ENCODE measurements around the gene SLC39A11.

The SLC39A11 gene

GRCh38 chr17:73122953-73123605, 30.6 kb upstream of the SLC39A11 start:
- Mint-ChIP-seq H3K9me3 (ENCODE audit: low read depth) (no peaks in the 10 kb centered on the region), H3K27me3 (no peaks in the 10 kb centered on the region), H3K4me1 (ENCODE audit: low read depth) (no peaks in the 10 kb centered on the region), H3K27ac (no peak overlapping the region), H3K36me3 (no peaks in the 10 kb centered on the region), H3K4me3 (no peak overlapping the region)

- Mint-ChIP-seq H3K4me3 (no peak overlapping the region), H3K27me3 (no peaks in the 10 kb centered on the region), H3K27ac (no peak overlapping the region), H3K4me1 (ENCODE audit: low read depth) (no peaks in the 10 kb centered on the region), H3K36me3 (no peaks in the 10 kb centered on the region), H3K9me3 (ENCODE audit: low read depth) (no peaks in the 10 kb centered on the region)
Measured at GRCh38 chr17:73121506-73121905, 29.0 kb upstream of the SLC39A11 start.

- H3K27ac Mint-ChIP-seq = no peak overlapping the region
- no peaks in the 10 kb centered on the region for H3K36me3 Mint-ChIP-seq
- no peaks in the 10 kb centered on the region for H3K27me3 Mint-ChIP-seq
- H3K9me3 Mint-ChIP-seq (ENCODE audit: low read depth) = no peaks in the 10 kb centered on the region
- no peaks in the 10 kb centered on the region for H3K4me1 Mint-ChIP-seq (ENCODE audit: low read depth)
- H3K4me3 Mint-ChIP-seq = no peak overlapping the region
Measured at GRCh38 chr17:73119631-73120030, 27.1 kb upstream of the SLC39A11 start.

- Mint-ChIP-seq H3K4me3 (no peak overlapping the region), H3K27ac (no peak overlapping the region), H3K9me3 (ENCODE audit: low read depth) (no peaks in the 10 kb centered on the region), H3K4me1 (ENCODE audit: low read depth) (no peaks in the 10 kb centered on the region), H3K27me3 (no peaks in the 10 kb centered on the region), H3K36me3 (no peaks in the 10 kb centered on the region)
Measured at GRCh38 chr17:73118951-73119391, 26.5 kb upstream of the SLC39A11 start.

GRCh38 chr17:73118139-73118538, 25.7 kb upstream of the SLC39A11 start:
- Mint-ChIP-seq H3K9me3 (ENCODE audit: low read depth) (no peaks in the 10 kb centered on the region), H3K4me1 (ENCODE audit: low read depth) (no peaks in the 10 kb centered on the region), H3K36me3 (no peaks in the 10 kb centered on the region), H3K27ac (no peak overlapping the region), H3K4me3 (no peak overlapping the region), H3K27me3 (no peaks in the 10 kb centered on the region)

- no peaks in the 10 kb centered on the region for H3K4me1 Mint-ChIP-seq (ENCODE audit: low read depth)
- H3K27me3 Mint-ChIP-seq = no peaks in the 10 kb centered on the region
- H3K4me3 Mint-ChIP-seq = no peak overlapping the region
- no peaks in the 10 kb centered on the region for H3K9me3 Mint-ChIP-seq (ENCODE audit: low read depth)
- H3K36me3 Mint-ChIP-seq = no peaks in the 10 kb centered on the region
- no peak overlapping the region for H3K27ac Mint-ChIP-seq
Measured at GRCh38 chr17:73112246-73112645, 19.8 kb upstream of the SLC39A11 start.

- H3K27ac Mint-ChIP-seq = no peak overlapping the region
Measured at GRCh38 chr17:73111386-73111785, 18.9 kb upstream of the SLC39A11 start.

GRCh38 chr17:73107191-73107590, 14.7 kb upstream of the SLC39A11 start:
- no peaks in the 10 kb centered on the region for H3K36me3 Mint-ChIP-seq
- no peaks in the 10 kb centered on the region for H3K4me1 Mint-ChIP-seq (ENCODE audit: low read depth)
- no peak overlapping the region for H3K4me3 Mint-ChIP-seq
- H3K27ac Mint-ChIP-seq = no peak overlapping the region
- H3K9me3 Mint-ChIP-seq (ENCODE audit: low read depth) = no peaks in the 10 kb centered on the region
- H3K27me3 Mint-ChIP-seq = no peaks in the 10 kb centered on the region

More at GRCh38 chr17:73111386-73111785, 18.9 kb upstream of the SLC39A11 start:
- Mint-ChIP-seq H3K4me3 (no peak overlapping the region), H3K4me1 (ENCODE audit: low read depth) (no peaks in the 10 kb centered on the region), H3K27me3 (no peaks in the 10 kb centered on the region), H3K9me3 (ENCODE audit: low read depth) (no peaks in the 10 kb centered on the region), H3K36me3 (no peaks in the 10 kb centered on the region)

- no peaks in the 10 kb centered on the region for H3K36me3 Mint-ChIP-seq
- H3K27me3 Mint-ChIP-seq = peaks cover 2% of the 10 kb centered on the region
- no peak overlapping the region for H3K27ac Mint-ChIP-seq
- H3K4me1 Mint-ChIP-seq (ENCODE audit: low read depth) = no peaks in the 10 kb centered on the region
- no peaks in the 10 kb centered on the region for H3K9me3 Mint-ChIP-seq (ENCODE audit: low read depth)
- no peak overlapping the region for H3K4me3 Mint-ChIP-seq
Measured at GRCh38 chr17:73105431-73105830, 12.9 kb upstream of the SLC39A11 start.

GRCh38 chr17:73104450-73104849, 12.0 kb upstream of the SLC39A11 start:
- H3K36me3 Mint-ChIP-seq = no peaks in the 10 kb centered on the region
- H3K27me3 Mint-ChIP-seq = peaks cover 3% of the 10 kb centered on the region
- H3K4me3 Mint-ChIP-seq = no peak overlapping the region
- no peaks in the 10 kb centered on the region for H3K4me1 Mint-ChIP-seq (ENCODE audit: low read depth)
- no peaks in the 10 kb centered on the region for H3K9me3 Mint-ChIP-seq (ENCODE audit: low read depth)
- H3K27ac Mint-ChIP-seq = no peak overlapping the region

GRCh38 chr17:73103641-73104335, 11.3 kb upstream of the SLC39A11 start:
- Mint-ChIP-seq H3K27me3 (peaks cover 3% of the 10 kb centered on the region), H3K9me3 (ENCODE audit: low read depth) (no peaks in the 10 kb centered on the region), H3K27ac (no peak overlapping the region), H3K4me1 (ENCODE audit: low read depth) (no peaks in the 10 kb centered on the region), H3K4me3 (no peak overlapping the region), H3K36me3 (no peaks in the 10 kb centered on the region)

GRCh38 chr17:73101031-73101430, 8.5 kb upstream of the SLC39A11 start:
- Mint-ChIP-seq H3K27me3 (peaks cover 6% of the 10 kb centered on the region), H3K9me3 (ENCODE audit: low read depth) (no peaks in the 10 kb centered on the region), H3K36me3 (no peaks in the 10 kb centered on the region), H3K4me3 (no peak overlapping the region), H3K4me1 (ENCODE audit: low read depth) (no peaks in the 10 kb centered on the region), H3K27ac (no peak overlapping the region)

GRCh38 chr17:73100363-73100762, 7.9 kb upstream of the SLC39A11 start:
- Mint-ChIP-seq H3K36me3 (no peaks in the 10 kb centered on the region), H3K4me1 (ENCODE audit: low read depth) (no peaks in the 10 kb centered on the region), H3K27me3 (peaks cover 6% of the 10 kb centered on the region), H3K27ac (no peak overlapping the region), H3K4me3 (no peak overlapping the region), H3K9me3 (ENCODE audit: low read depth) (no peaks in the 10 kb centered on the region)

GRCh38 chr17:73099511-73099910, 7.0 kb upstream of the SLC39A11 start:
- H3K27ac Mint-ChIP-seq = no peak overlapping the region
- no peaks in the 10 kb centered on the region for H3K36me3 Mint-ChIP-seq
- H3K4me1 Mint-ChIP-seq (ENCODE audit: low read depth) = no peaks in the 10 kb centered on the region
- H3K4me3 Mint-ChIP-seq = no peak overlapping the region
- no peaks in the 10 kb centered on the region for H3K9me3 Mint-ChIP-seq (ENCODE audit: low read depth)
- H3K27me3 Mint-ChIP-seq = peaks cover 6% of the 10 kb centered on the region

GRCh38 chr17:73098919-73099318, 6.4 kb upstream of the SLC39A11 start:
- no peaks in the 10 kb centered on the region for H3K4me1 Mint-ChIP-seq (ENCODE audit: low read depth)
- H3K36me3 Mint-ChIP-seq = no peaks in the 10 kb centered on the region
- H3K27ac Mint-ChIP-seq = no peak overlapping the region
- H3K9me3 Mint-ChIP-seq (ENCODE audit: low read depth) = no peaks in the 10 kb centered on the region
- peaks cover 6% of the 10 kb centered on the region for H3K27me3 Mint-ChIP-seq
- no peak overlapping the region for H3K4me3 Mint-ChIP-seq
